Measurements from ENCODE around the gene SH3BP2.

Gene SH3BP2

DNA sequence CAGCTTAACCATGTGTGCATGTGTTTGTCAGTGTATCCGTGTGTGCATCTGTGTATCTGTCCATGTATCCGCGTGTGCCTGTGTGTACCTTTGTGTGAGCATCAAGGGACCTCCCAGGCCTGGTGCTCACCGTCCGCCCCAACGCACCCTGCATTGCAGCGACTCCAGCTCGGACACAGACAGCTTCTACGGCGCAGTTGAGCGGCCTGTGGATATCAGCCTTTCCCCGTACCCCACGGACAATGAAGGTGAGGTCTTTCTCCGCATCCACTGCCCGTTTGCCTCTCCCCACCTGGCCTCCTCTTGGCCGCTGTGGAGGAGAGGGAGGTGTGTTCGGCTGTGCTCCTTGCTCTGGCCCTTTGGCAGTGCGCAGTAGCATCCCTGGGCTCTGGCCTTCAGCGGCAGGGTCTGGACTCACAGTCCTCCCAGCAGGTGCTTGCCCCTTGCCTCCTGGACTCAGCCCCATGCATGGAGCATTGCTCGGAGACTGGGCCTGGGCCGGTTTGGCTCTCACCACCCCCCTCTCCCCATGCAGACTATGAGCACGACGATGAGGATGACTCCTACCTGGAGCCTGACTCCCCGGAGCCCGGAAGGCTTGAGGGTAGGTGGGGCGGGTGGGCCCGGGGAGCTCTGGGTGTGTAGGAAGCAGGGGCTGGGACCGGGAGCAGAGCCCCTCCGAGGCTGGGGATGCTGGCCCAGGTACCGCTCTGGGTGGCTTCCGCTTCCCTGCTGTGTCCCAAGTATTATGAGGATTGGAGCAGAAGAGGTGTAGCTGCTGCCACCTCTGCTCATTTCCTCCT lies 34.4 kb downstream of the SH3BP2 start:
- no peaks in the 10 kb centered on the region for H3K9me3 ChIP-seq (ENCODE audit: severe bottlenecking)
- peaks cover 59% of the 10 kb centered on the region for H3K36me3 ChIP-seq (ENCODE audit: low read depth)
- TF ChIP-seq, protein P1, sequence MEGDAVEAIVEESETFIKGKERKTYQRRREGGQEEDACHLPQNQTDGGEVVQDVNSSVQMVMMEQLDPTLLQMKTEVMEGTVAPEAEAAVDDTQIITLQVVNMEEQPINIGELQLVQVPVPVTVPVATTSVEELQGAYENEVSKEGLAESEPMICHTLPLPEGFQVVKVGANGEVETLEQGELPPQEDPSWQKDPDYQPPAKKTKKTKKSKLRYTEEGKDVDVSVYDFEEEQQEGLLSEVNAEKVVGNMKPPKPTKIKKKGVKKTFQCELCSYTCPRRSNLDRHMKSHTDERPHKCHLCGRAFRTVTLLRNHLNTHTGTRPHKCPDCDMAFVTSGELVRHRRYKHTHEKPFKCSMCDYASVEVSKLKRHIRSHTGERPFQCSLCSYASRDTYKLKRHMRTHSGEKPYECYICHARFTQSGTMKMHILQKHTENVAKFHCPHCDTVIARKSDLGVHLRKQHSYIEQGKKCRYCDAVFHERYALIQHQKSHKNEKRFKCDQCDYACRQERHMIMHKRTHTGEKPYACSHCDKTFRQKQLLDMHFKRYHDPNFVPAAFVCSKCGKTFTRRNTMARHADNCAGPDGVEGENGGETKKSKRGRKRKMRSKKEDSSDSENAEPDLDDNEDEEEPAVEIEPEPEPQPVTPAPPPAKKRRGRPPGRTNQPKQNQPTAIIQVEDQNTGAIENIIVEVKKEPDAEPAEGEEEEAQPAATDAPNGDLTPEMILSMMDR (IDR thresholded peaks at IDR 0.05; ENCODE audit: poor library complexity, severe bottlenecking), result no peak
- ATAC-seq (ENCODE audit: low read depth) (no peak), DNase-seq (ENCODE audit: low spot score) (peak; percentile 51)
- no peaks in the 10 kb centered on the region for H3K27me3 ChIP-seq (ENCODE audit: insufficient read depth, poor library complexity, severe bottlenecking)
- no peak overlapping the region for H3K4me3 ChIP-seq (ENCODE audit: severe bottlenecking)
- no peaks in the 10 kb centered on the region for H3K4me1 ChIP-seq (ENCODE audit: insufficient read depth, poor library complexity, severe bottlenecking)
- H3K27ac ChIP-seq (ENCODE audit: poor library complexity, severe bottlenecking), result no peak overlapping the region

DNA sequence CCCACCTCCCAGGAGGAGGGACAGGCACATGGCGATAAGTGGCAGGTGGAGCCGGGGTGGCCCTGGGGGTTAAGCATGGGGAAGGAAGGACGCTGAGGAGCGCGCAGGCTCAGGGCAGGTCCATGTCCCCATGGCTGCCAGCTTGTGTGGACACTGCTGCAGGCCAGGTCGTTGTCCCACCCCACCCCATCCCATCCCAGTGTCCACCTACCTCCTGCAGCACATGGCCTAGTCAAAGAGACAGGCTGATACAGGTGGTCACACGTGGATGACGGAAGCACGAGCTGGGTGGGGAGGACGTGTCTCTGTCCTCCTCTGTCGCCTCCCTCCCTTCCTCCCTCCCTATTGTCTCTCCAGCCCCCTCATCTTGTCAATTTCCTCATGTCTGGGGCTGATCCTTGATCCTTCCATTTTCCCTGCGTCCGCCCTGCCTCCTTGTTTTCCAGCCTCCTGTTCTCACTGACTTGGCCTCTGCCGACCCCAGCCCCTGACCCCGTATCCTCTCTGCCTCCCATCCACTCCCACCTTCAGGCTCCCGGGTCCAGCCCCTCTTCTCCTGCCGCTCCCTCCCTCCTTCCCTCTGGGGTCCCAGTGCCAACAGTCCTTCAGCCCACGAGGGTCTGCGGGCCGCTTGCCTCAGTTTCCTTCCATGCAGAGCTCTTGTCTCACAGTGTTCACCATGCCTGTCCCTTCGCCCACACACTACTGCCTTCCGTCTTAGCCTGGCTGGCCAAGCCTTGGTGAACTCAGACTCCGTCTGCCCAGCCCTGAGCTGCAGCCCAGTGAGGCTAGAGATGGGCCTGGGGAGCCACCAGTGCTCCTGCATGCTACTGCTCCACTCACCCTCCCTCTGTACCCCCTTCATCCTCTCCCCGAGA lies 35.2 kb downstream of the SH3BP2 start:
- DNase-seq (ENCODE audit: low spot score) (peak; percentile 52), ATAC-seq (ENCODE audit: low read depth) (no peak)
- H3K4me3 ChIP-seq (ENCODE audit: severe bottlenecking), result no peak overlapping the region
- H3K36me3 ChIP-seq (ENCODE audit: low read depth), result peaks cover 62% of the 10 kb centered on the region
- no peaks in the 10 kb centered on the region for H3K9me3 ChIP-seq (ENCODE audit: severe bottlenecking)
- TF ChIP-seq, protein P1 (IDR thresholded peaks at IDR 0.05; ENCODE audit: poor library complexity, severe bottlenecking), result no peak
- no peaks in the 10 kb centered on the region for H3K27me3 ChIP-seq (ENCODE audit: insufficient read depth, poor library complexity, severe bottlenecking)
- H3K4me1 ChIP-seq (ENCODE audit: insufficient read depth, poor library complexity, severe bottlenecking), result no peaks in the 10 kb centered on the region
- H3K27ac ChIP-seq (ENCODE audit: poor library complexity, severe bottlenecking), result no peak overlapping the region

DNA sequence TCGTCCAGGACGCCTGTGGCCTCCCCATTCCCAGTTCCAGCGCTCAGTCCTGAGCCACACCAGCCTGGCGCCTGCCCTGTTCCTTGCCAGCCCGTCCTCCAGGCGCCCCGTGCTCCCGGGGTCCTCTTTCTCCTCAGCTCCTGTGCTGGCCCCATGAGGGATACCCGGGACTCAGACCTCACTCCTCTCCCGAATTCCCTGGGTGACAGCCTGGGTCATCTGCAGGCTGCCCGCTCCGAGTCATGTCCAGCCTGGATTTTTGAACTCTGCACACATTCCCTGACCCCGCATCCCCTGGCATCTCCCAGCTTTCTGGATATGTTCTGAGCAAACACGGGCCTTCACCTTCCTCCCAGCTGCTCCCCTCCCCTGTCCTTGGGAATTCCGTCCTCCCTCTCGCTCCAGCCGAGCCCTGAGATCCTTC lies 35.9 kb downstream of the SH3BP2 start:
- Histone ChIP-seq H3K36me3 (ENCODE audit: low read depth) (peaks cover 62% of the 10 kb centered on the region), H3K27me3 (ENCODE audit: insufficient read depth, poor library complexity, severe bottlenecking) (no peaks in the 10 kb centered on the region), H3K9me3 (ENCODE audit: severe bottlenecking) (no peaks in the 10 kb centered on the region), H3K27ac (ENCODE audit: poor library complexity, severe bottlenecking) (no peak overlapping the region), H3K4me3 (ENCODE audit: severe bottlenecking) (no peak overlapping the region), H3K4me1 (ENCODE audit: insufficient read depth, poor library complexity, severe bottlenecking) (no peaks in the 10 kb centered on the region)
- peak; percentile 62 for DNase-seq (ENCODE audit: low spot score)
- no peak for ATAC-seq (ENCODE audit: low read depth)
- TF ChIP-seq, protein P1 (IDR thresholded peaks at IDR 0.05; ENCODE audit: poor library complexity, severe bottlenecking), result no peak

DNA sequence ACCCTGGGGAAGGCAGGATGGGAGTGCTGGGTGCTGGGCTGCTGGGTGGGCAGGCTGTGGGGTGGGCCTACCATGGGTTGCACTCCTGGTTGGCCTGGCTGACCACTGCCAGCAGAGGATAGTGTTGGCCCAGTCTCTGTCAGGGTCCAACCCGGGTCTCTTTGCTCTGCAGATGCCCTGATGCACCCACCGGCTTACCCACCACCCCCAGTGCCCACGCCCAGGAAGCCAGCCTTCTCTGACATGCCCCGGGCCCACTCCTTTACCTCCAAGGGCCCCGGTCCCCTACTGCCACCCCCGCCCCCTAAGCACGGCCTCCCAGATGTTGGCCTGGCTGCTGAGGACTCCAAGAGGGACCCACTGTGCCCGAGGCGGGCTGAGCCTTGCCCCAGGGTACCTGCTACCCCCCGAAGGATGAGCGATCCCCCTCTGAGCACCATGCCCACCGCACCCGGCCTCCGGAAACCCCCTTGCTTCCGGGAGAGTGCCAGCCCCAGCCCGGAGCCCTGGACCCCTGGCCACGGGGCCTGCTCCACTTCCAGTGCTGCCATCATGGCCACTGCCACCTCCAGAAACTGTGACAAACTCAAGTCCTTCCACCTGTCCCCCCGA lies 36.5 kb downstream of the SH3BP2 start:
- no peak overlapping the region for H3K4me3 ChIP-seq (ENCODE audit: severe bottlenecking)
- ATAC-seq (ENCODE audit: low read depth), result no peak

More for the DNA sequence above, 36.5 kb downstream of the SH3BP2 start:
- no peaks in the 10 kb centered on the region for H3K4me1 ChIP-seq (ENCODE audit: insufficient read depth, poor library complexity, severe bottlenecking)
- no peaks in the 10 kb centered on the region for H3K27me3 ChIP-seq (ENCODE audit: insufficient read depth, poor library complexity, severe bottlenecking)
- peak; percentile 59 for DNase-seq (ENCODE audit: low spot score)
- TF ChIP-seq, protein P1 (IDR thresholded peaks at IDR 0.05; ENCODE audit: poor library complexity, severe bottlenecking), result no peak
- H3K9me3 ChIP-seq (ENCODE audit: severe bottlenecking), result no peaks in the 10 kb centered on the region
- H3K27ac ChIP-seq (ENCODE audit: poor library complexity, severe bottlenecking), result no peak overlapping the region
- peaks cover 61% of the 10 kb centered on the region for H3K36me3 ChIP-seq (ENCODE audit: low read depth)
